GM20431 (cell line): ENCODE measurements around the gene MPP2.
"Not testable (repeated sequence)": the region's sequence is repeated elsewhere in the genome, so short reads cannot be mapped to it uniquely, and the experiment has no call there.

Experiments used
- in situ Hi-C: fragments of 300-500 bp; cut with MseI, MboI; formaldehyde crosslinking; loops from one replicate; pipeline ENCODE4 v1.15.0; 2020; ENCODE audit warnings: low sequenced_read_pairs; ENCODE audit not compliant: unreplicated experiment

Gene MPP2

DNA sequence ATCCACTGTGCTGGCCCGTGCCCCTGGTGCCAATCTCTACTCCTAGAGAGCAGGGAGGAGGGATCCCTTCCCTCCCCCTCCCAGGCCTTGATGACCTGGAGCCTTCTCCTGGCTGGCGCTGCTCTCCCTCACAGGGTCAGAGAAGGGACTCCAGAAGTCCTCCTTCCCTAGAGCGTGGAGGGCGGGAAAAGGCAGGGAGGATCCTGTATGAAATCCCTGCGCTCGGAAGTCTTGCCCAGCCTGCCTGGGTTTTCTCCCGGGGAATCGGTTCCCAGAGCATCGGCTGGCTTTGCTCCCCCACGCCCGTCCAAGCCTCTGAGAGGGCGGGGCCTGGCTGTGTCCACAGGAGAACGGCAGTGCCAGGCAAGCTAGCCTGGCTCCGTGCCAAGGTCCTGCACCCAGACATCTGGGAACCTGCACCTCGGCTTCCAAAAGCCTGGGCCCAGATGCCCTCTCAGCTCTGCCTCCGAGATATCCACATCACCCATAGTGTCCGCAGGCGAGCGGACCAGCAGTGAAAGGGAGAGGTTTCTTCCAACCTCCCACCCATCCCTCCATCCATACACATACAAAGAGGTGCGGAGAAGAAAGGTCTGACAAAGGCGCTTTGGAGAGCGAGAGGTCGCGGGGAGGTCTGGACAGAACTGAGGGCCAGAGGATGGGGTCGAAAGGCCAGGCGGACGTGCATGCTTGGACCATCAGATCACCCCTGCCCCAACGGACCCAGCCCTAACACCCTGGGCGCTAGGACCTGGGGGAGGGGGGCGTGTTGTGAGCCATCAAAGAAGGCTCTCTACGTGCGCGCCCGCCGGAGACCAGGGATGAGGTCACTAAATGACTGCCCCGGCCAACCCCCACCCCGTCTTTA is 1.1 kb downstream of the MPP2 start:
- in situ Hi-C loops, result no loop called here

DNA sequence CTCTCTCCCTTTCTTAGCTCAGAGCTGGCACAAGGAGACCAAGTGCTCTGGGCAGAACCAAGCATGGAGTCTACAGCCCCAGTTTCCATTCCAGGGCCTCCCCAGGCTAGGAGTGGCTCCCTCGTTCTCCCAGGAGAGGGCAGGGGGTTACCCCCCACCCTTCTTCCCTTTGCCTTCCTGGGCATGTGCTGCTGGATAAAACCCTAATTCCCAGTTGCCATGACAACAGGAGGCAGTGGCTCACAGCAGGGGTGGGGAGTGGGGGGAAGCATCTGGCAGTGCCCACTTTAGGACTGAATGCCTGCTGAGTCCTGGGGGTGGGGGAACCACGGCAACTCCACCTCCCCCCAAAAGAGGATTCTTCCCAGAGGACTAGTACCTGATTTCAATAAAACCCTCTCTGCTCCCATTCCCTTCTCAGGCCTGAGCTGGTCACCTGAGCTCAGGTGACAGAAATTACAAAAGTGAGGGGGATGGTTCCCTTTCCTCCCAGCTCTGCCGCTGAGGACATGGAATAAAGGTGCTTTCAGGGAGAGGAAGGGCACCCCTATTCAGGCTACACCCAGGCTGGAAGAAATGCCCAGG is 1.8 kb downstream of the MPP2 start:
- in situ Hi-C loops, result no loop called here

DNA sequence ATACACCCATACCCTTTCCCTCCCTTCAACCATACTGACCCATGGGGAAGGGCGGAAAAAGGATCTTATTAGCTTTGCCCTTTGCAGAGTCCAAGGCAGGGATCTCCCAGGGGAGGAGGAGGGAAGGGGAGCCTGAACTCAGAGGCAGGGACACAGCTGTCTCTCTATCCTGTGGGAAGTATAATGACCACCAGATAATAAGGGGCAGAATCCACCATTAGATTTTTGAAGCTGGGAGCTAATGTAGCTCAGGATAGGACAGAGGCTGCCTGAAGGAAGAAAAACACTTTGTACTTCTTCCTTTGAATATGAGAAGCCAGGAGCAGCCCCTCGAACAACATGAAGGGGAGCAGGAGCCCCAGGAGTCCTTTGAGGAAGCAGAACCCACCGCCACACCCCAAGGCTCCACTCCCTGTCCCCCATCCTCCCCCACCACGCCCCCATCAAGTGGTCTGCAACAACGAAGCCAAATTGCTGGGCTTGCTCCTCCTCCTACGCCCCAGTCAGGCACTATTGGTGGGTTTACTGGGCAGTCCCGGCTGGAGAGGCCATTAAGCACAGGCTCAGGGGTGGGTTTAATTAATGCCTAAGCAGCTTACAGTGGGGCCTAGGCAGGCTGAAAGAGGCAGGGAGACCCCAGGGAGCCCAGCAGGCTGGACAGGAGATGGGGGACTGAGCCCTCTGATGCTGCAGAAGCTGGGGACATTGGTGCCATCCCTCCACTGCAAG is 5.3 kb downstream of the MPP2 start:
- in situ Hi-C loops, result no loop called here

DNA sequence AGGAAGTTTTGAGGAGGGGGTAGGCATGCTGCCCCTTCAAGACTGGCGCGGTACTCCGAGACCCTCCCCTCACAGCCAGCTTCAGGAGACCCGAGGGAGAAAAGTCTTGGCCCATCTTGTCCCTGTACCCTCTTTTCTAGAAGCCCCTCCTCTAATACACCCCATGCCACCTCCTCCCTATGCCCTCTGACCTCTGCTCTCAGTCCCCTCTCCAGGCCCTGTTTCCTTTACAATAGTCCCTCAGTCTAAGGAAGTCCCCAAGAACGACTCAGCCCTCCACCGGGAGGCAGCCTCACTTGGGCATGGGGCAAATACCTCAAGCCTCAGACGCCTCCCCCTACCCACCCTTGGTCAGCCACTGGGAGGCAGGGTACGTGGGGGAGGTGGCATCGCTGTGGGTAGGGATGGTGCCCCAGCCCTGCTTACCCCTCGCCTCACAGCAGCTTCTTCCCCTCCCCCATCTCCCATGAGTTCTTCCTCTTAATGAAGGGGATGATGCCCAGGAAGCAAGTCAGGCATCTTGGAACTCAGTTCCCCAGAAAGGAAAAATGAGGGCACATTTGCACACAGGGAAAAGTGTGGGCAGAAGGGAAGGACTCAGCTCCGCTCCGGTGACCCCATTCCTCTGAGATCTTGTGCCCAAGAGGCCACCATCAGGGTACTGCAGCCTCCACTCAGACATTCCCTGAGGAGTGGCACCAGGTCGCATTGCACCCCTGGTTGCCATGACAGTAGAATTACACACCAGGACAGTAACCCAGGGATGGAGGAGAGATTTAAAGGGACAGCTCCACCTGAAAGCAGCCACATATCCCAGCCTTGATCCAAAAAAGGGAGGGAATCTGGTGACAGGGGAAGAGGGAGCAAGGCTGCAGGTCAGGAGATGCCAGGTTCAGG is 6.2 kb downstream of the MPP2 start:
- in situ Hi-C loops, result no loop called here

- in situ Hi-C loops, result no loop called here
Observed at GRCh38 chr17:43900183-43900857, 7.0 kb downstream of the MPP2 start.

DNA sequence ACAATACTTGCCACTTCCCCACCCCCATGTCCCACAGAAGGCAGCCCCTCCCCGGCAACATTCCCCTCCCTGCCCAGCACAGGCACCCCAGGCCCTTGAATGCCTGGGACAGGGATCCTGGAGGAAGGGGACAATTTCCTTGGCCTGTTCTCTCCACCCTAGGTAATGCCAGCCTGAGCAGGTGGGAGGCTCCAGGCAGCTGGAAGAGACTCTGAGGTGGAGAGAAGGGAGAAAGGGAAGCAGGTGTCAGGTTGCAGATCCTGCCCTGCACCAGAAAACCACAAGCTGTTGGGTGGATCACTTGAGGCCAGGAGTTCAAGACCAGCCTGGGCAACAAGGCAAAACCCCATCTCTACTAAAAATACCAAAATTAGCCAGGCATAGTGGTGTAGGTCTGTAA is 8.9 kb downstream of the MPP2 start:
- in situ Hi-C loops, result no loop called here

DNA sequence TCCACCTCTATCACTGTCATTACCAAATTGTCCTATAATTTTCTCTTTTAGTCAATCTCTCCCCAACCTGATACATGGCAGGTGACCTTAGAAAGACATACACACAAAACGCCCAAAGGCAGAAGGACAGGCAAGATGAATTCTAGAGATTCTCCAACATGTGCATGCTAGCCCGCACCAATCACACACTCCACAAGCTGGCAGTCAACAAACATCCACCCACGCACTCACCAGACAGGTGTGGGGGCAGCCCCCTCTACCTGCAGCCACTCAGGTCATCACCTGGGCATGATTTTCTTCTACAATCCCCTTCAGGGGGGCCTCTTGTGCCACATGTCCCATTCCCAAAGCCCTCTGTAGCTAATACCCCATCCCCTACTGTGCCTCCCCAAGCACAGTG is 9.5 kb downstream of the MPP2 start:
- in situ Hi-C loops, result no loop called here

GRCh38 chr17:43894494-43894893 is 12.8 kb downstream of the MPP2 start:
- in situ Hi-C loops, result not testable (repeated sequence)

DNA sequence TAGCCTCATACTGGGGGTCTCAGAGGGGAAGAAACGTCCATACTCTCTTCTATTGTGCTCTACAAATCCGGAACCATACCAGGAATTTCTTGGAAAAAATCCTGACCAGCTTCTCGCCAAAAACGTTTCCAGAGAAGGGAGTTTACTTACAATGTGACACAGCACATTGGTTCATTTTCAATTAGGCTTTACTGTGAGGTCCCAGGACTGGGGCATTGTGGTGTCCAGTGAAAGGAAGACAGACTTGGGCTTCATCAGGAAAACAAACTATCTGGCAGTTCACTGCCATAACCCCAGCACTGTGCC is 14.7 kb downstream of the MPP2 start:
- in situ Hi-C loops, result no loop called here

DNA sequence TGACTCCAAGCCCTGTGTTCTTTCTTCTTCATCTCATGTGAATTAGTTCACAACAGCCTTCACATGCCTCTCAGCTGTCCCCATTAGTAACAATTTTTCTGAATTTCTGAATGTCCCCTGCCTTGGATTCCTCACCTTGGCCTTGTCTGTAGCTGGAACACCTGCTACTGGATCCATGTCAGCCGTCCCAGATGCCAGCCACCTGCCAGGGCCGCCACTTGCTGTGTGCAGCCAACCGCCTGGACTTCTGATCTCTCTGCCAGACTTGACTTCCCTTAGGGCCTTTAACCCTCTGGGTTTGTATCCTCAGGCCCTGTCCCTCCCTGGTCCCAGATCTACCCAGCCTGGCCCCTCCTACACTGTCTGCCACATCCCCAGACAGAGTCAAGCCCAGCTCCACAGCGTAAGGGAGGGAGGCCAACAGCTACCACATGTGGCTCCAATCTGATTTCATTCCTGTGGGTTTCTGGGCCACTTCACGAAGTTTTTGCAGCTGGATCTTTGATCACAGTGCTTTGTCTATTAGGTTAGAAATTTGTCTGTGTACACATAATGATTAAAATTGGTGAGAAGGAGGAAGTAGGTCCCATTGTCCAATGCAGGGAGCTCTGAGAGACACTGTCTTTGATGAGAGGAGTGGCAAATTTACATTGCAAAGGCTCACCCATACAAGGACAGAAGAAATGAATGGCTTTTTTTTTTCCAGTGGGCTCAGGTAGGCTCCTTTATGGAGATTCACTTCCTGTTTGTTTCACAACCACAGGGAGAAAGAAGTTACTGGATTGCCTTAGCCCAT is 15.3 kb downstream of the MPP2 start:
- in situ Hi-C loops, result no loop called here

DNA sequence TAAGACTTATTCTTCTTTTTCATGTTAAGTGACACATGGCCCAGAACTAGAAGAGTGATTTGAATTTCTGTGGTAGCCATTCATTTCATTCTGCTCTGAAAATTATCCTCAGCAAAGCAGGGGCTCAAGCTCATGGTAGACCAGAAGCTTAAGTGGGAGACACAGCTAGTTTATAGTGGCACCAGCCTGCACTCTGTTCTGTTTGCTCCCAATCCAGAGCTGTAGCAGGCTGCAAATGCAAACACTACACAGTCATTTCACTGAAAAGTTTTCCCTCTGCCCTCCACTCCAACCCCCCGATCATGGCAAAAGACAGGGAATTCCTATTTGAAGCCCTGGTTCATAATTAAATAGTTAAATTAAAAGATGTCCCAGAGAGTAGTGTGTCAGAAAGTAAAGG is 17.1 kb downstream of the MPP2 start:
- in situ Hi-C loops, result no loop called here

- in situ Hi-C loops, result no loop called here
Observed at GRCh38 chr17:43888548-43888947, 18.8 kb downstream of the MPP2 start.

- in situ Hi-C loops, result no loop called here
Observed at GRCh38 chr17:43882761-43883415, 24.4 kb downstream of the MPP2 start.

DNA sequence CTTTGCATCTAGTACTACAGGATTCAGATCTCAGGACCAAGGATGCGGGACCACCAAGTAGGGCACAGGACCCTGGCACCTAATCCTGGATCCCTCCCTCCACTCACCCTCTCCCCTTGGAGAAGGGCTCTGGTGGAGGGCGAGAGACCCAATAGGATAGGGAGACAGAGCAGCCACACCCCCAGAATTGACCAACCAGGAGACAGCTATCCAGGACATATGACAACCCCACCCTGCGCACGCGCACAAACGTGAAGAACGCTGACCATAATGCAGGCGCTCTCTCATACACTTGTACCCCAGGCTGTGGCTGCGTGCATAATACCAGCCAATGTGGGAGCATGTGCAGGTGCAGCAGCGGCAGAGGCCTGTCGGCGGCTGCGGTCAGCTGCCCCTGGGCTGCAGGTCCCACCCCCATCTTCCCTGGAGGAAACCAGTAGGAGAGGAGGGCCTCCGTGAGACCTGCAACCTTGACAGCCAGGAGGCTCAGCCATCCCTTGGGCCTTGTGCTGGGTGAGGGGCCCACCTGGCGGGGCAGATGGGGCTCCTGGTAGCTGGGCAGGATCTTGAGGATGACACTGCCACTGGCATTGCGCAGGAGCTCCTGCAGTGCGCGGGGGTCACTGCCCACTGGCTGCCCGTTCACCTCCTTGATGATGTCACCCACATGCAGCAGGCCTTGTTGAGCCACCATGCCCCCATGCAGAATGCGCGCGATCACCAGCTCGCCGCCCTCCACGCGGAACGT is 25.4 kb downstream of the MPP2 start:
- in situ Hi-C loops, result no loop called here

GRCh38 chr17:43881181-43881580 is 26.2 kb downstream of the MPP2 start:
- in situ Hi-C loops, result no loop called here

DNA sequence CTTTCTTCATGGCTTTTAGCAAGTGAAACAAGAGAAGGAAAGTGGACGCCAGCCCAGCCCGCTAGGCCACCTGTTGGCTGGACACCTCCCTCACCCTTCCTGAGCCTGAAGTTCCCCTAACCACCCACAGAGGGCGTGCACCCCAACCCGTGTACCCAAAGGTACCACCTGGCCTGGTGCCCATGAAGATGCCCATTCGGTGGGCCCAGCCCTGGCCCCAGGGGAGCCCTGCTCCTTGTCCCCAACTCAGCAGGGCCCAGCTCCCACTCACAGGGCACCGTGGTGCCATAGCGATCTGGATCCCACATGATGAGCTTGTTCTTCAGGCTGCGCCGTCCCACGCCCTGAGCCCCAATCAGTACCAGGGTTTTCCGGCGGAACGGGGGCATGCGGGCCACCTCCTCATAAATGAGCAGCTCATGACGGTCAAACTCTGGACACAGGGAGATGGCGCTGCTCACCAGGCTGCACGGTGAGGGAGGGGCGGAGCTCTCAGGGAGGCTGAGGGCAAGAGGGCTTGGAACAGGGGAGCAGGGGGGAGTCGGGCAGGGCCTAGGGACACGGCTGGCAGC is 26.8 kb downstream of the MPP2 start:
- in situ Hi-C loops, result no loop called here

- in situ Hi-C loops, result no loop called here
Observed at GRCh38 chr17:43879723-43880419, 27.5 kb downstream of the MPP2 start.
